Measurements from ENCODE around the gene CDCP2.

Gene CDCP2

DNA sequence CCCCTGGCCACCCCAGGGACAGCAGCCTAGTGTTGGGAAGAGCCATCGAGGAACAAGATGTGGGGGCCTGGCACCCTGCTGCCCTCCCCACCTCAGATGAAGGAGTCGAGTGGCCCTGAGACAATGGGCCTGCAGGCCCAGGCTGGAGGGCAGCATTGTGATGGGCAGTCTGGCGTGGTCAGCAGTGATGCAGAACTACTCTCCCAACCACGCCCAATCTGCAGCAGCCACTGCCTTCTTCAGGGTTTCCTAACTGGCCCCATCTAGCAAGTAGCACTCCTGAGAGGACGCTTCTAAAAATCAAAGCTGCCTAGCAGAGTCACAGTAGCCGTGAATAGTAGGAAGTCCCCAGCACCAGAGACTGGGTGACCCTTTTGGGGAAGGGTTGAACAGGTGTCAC is 18.5 kb downstream of the CDCP2 start:
- no peak for DNase-seq (ENCODE audit: low spot score)
- TF ChIP-seq, protein P1, sequence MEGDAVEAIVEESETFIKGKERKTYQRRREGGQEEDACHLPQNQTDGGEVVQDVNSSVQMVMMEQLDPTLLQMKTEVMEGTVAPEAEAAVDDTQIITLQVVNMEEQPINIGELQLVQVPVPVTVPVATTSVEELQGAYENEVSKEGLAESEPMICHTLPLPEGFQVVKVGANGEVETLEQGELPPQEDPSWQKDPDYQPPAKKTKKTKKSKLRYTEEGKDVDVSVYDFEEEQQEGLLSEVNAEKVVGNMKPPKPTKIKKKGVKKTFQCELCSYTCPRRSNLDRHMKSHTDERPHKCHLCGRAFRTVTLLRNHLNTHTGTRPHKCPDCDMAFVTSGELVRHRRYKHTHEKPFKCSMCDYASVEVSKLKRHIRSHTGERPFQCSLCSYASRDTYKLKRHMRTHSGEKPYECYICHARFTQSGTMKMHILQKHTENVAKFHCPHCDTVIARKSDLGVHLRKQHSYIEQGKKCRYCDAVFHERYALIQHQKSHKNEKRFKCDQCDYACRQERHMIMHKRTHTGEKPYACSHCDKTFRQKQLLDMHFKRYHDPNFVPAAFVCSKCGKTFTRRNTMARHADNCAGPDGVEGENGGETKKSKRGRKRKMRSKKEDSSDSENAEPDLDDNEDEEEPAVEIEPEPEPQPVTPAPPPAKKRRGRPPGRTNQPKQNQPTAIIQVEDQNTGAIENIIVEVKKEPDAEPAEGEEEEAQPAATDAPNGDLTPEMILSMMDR (IDR thresholded peaks at IDR 0.05; ENCODE audit: borderline replicate concordance, control extremely low read depth, extremely low read depth, insufficient read depth, missing control alignments): no peak
- in situ Hi-C loops (cut with MboI; ENCODE audit: low sequenced_read_pairs, unreplicated experiment): no loop called here

DNA sequence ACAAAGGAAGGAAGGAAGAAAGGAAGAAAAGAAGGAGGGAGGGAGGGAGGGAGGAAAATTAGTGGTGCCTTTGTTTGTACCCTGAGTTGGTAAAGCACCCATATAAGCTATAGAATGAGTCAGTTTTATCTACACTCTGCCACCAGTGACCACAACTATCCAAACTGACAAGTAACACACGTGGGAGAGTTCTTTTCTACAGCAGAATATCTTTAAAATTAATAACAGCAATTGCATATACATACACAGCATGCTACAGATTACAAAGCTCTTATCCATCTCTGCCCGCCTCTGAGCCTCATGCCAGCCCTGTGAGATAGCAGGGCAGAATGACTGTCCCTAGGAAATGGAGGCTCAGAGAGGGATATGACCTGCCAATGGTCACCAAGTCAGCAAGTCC is 20.3 kb downstream of the CDCP2 start:
- in situ Hi-C loops (cut with MboI; ENCODE audit: low sequenced_read_pairs, unreplicated experiment): no loop called here
- DNase-seq (ENCODE audit: low spot score): no peak
- TF ChIP-seq, protein P1 (IDR thresholded peaks at IDR 0.05; ENCODE audit: borderline replicate concordance, control extremely low read depth, extremely low read depth, insufficient read depth, missing control alignments): no peak

DNA sequence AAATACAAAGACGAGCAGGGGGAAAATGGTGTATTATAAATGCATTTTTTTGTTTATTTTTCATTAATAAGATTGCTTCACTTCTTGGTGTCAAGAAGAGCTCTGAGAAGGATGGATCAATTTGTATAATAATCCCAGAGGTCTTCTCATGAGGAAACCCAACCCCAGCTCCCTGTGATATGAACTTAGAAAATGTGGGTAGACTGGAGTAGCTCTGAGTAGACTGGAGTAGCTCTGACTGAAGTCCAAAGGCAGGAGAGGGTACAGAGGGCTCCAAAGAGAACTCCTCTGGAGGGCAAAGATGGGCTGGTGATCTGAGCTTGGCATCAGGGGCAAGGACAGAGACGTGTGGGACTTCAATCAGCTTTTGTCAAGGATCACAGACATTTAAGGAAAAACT is 21.4 kb downstream of the CDCP2 start:
- DNase-seq (ENCODE audit: low spot score): no peak
- TF ChIP-seq, protein P1 (IDR thresholded peaks at IDR 0.05; ENCODE audit: borderline replicate concordance, control extremely low read depth, extremely low read depth, insufficient read depth, missing control alignments): no peak

GRCh38 chr1:54129858-54130257 is 22.9 kb downstream of the CDCP2 start:
- in situ Hi-C loops (cut with MboI; ENCODE audit: low sequenced_read_pairs, unreplicated experiment): no loop called here
- TF ChIP-seq, protein P1 (IDR thresholded peaks at IDR 0.05; ENCODE audit: borderline replicate concordance, control extremely low read depth, extremely low read depth, insufficient read depth, missing control alignments): no peak
- no peak for DNase-seq (ENCODE audit: low spot score)

More for the DNA sequence above, 21.4 kb downstream of the CDCP2 start:
- in situ Hi-C loops (cut with MboI; ENCODE audit: low sequenced_read_pairs, unreplicated experiment): no loop called here

DNA sequence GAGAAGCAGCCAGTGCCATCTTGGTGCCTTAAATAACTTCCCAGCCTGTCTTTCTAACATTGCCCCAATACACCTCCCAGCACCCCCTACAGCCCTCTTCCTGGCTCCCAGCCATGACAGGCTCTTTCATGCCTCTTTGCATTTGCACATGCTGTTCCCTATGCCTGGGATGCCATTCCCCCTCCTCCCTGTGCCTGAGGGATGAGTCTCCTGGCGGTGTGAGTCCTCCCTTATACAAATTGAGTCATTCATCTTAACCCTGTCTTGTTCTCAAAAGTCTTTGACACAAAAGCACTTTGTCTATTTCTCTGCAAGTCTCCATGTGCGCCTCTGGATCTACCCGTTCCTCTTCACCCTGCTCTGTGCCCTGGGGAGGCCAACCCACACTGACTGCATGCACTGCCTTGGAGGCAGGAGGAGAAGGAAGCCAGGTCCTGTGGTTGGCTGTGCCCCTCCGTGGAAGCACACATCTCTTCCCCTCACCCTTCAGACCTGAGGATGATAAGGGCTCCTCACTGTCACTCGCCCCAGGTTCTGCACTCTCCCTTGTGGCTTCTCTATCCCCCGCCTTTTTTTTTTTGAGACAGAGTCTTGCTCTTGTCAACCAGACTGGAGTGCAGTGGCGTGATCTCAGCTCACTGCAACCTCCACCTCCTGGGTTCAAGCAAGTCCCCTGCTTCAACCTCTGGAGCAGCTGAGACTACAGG is 25.1 kb downstream of the CDCP2 start:
- TF ChIP-seq, protein P1 (IDR thresholded peaks at IDR 0.05; ENCODE audit: borderline replicate concordance, control extremely low read depth, extremely low read depth, insufficient read depth, missing control alignments): no peak
- no peak for DNase-seq (ENCODE audit: low spot score)
- in situ Hi-C loops (cut with MboI; ENCODE audit: low sequenced_read_pairs, unreplicated experiment): no loop called here

GRCh38 chr1:54126271-54126815 is 26.5 kb downstream of the CDCP2 start:
- TF ChIP-seq, protein P1 (IDR thresholded peaks at IDR 0.05; ENCODE audit: borderline replicate concordance, control extremely low read depth, extremely low read depth, insufficient read depth, missing control alignments): no peak
- no peak for DNase-seq (ENCODE audit: low spot score)
- in situ Hi-C loops (cut with MboI; ENCODE audit: low sequenced_read_pairs, unreplicated experiment): no loop called here

All from GM13976 (cell line).